HG03520 (cell line): Measurements from ENCODE around the gene XCL1.
"Not testable (repeated sequence)": the region's sequence is repeated elsewhere in the genome, so short reads cannot be mapped to it uniquely, and the experiment has no call there.

Source experiments
- ATAC-seq: cut with Tn5 transposase; IDR thresholded peaks from one replicate; pipeline ENCODE4 v1.9.1; 2021; ENCODE audit warnings: mild to moderate bottlenecking, moderate library complexity; ENCODE audit not compliant: unreplicated experiment

XCL1 gene

GRCh38 chr1:168576245-168576688 lies at the start of gene XCL1:
Gene XCL1 (plus strand): TSS chr1:168576605. CDS start chr1:168576638, 33 bp downstream.
- ATAC-seq: not testable (repeated sequence)

- no peak for ATAC-seq
These were observed 46.9 kb upstream of the XCL1 start for GRCh38 chr1:168529518-168529917.

DNA sequence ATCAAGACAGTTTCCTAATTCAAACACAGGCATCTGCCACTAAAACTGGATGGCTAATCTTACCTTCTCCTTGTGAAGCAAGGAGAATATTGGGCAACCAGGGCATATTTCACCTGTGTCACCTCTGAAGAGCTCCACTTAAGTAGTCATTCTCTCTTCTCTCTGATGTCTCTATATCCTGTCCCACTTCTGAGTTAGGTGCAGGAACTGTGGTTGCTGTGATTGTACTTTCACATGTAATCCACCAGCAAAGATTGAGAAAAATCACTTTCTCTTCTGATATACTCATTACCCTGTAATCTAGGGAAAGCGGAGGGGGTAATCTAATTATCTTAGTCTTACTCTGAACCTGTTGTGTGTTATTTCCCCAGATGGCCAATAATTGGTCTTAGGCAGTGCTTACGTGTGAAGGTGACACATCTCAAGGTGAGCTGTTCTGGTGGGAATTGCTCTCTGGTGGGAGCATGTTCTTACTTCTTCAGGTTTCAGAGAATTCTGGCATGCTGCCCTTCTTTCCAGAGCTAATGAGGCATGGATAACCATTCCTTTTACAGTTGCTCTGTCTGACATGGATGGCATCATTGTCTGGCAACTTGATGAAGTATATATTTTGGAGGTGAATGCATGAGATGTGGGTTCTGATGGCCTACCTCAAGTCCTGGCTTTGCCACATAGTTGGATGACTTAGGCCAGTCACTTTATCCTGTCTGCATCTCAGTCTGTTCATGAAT lies 44.6 kb upstream of the XCL1 start:
- ATAC-seq: no peak

GRCh38 chr1:168535536-168535935 lies 40.9 kb upstream of the XCL1 start:
- ATAC-seq: no peak

DNA sequence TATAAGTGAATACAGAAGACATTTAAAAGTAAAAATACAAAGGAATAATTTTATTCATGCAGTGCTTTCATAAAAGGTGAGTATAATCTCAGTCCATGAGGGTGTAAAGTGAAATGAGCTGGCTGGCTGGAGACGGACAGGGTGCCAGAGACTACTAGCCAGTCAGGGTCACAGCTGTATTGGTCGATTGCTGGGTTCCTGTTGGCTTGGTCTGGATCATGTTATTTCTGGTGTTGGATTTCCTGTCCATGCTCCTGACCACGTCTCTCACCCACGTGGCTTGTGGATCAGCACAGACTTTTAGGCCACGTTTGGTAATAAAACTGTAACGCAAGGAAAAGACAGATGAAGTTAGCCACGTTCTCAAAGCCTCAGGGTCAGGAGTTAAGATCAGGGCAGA lies 35.6 kb upstream of the XCL1 start:
- ATAC-seq: not testable (repeated sequence)

GRCh38 chr1:168542978-168543377 lies 33.4 kb upstream of the XCL1 start:
- not testable (repeated sequence) for ATAC-seq

- not testable (repeated sequence) for ATAC-seq
These were observed 32.4 kb upstream of the XCL1 start, which contains the start of gene XCL2 for GRCh38 chr1:168543840-168544498. Gene XCL2 (minus strand): TSS chr1:168543997. CDS start chr1:168543964, 33 bp downstream.

GRCh38 chr1:168545678-168546552 lies 30.5 kb upstream of the XCL1 start:
- not testable (repeated sequence) for ATAC-seq

DNA sequence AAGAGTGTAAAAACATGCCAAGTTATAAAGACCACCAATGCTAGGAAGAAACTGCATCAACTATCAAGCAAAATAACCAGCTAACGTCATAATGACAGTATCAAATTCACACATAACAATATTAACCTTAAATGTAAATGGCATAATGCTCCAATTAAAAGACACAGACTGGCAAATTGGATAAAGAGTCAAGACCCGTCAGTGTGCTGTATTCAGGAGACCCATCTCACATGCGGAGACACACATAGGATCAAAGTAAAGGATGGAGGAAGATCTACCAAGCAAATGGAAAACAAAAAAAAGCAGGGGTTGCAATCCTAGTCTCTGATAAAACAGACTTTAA lies 29.9 kb upstream of the XCL1 start:
- not testable (repeated sequence) for ATAC-seq

GRCh38 chr1:168550971-168551370 lies 25.4 kb upstream of the XCL1 start:
- no peak for ATAC-seq

GRCh38 chr1:168551688-168552087 lies 24.7 kb upstream of the XCL1 start:
- ATAC-seq: no peak

DNA sequence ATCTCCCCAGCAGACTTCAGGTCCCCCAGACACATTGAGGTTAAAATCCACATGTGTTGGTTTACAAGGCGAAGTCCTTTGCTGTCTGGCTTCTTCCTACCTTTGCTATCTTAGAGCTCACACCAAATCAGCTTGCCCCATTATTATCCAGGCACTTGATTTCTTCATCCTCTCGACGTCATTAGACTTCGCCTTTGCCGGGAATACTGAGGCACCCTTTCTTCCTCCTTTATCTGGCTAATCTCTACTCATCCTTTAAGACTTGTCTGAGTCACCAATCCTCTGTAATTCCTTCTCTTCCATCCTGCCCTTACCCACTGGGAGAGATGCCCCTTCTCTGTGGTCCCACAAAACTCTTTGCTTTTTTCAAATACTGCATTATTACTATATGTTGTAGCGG lies 23.4 kb upstream of the XCL1 start:
- ATAC-seq: no peak

DNA sequence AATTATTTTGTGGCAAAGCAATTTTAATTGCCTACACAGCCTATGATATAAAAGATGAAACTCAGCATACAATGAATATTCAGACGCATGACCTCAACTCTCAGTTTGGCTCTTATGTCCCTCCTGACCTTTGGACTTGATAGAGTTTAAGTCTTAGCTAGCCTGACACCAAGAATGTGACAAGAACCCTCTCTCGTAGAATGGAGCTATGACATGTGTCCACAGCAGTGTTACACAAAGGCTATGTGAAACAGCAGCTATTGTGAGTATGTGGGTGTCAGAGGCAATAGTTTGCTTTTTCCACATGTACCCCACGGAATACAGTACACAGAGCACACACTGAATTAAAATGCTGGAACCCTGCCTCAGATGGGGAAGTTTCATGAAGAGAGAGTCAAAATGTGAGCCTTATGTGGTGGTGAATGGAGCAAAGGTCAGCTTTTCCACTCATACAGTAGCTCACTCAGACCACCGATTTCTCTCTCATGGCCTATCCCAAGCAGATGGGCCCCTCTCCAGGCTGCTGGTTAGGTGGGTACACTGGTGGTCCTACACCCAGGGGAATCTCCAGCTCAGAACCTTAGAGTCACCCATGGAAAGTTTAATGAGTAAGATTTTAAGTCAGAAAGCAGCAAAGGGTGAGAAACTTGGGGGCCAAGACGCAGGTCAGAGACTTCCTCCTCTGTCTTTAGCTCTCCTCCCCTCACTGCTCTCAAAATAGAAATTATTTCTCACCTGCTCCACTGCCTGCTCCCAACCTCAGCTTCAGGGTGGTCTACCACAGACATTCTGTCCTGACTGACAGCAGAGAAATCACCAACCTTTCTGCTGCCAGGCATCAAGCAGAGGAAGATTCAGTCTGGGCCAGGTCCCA lies 22.5 kb upstream of the XCL1 start:
- no peak for ATAC-seq

DNA sequence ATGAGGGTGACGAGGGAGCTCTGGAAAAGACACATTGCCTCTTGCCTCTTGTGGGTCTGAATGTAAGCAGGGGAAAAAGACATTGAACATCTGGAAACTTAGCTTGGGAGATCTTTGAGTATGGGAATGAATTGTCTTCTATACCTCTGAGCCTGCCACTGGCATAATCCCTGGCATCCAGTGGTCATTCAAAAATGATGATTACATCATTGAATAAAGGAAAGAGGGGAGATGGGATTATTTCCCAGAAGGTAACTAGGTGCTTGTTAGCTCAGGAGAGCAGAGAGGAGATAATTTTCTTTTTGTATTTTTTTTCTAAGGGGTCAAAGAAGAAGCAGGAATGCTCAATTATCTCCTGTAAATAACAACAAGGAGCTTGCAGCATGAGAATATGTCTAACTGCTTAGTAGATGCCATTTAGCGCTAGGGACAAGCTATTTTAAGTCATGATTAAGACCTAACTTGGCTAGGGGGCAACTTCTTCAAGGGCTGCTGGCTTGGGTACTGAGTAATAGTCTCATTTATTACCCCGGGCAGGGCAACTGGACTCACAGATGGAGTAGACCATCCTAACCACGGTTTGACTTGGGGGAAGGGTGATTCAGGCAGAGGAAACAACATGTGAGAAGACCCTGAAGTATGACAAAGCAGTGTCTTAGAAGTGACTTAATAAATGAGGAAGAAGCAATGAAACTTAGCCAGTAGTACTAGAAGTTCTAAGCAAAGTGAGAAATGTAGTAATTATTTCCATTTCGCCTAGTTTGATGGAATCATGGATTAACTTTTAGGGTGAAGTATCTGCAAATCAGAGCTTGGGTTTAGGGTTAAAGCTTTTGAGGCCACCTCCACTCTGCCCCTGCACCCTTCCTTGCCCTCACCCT lies 21.6 kb upstream of the XCL1 start:
- no peak for ATAC-seq

DNA sequence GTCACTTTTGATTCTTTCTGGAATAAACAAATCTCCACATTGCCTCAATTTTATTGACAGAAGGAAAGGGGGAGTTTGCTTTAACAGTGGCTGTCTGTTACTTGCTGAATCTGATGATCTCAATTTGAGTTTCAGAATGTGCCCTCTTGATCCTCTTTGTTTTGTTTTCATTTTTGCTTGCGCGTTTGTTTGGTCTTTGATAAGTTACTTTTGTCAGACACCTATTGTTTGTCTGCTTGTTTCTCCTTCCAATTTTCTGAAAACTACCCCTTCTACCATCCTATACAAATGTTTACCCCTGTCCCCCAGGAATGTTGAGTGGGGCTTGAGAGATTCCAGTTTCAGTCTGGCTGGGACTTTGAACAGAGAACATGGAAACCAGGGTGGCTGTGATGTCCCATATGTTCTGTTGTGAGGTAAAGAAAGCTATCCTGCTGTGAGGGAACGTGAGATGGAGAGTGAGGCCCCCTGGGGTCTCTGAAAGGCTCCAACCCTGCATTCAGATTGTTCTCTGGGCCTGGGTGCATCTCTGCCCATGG lies 20.8 kb upstream of the XCL1 start:
- ATAC-seq: no peak

DNA sequence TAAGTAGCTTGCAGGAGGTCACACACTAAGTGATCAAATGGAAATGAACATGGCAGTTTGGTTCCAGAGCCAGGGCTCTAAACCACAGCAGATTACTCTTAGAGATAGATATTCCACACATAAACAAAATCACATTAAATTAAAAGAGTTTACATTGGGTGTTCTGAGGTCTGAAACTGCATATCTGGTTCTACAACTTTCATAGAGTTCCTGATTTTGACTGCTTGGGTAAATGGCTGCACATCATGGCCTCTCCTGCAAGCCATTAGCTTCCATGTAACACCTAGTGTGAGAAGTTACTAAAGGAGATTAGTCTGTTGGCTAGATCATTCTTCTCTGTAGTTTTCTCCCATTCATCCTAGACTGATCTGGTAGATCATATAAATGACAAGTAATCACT lies 19.8 kb upstream of the XCL1 start:
- no peak for ATAC-seq

- ATAC-seq: no peak
These were observed 16.0 kb upstream of the XCL1 start for GRCh38 chr1:168560370-168560769.

- no peak for ATAC-seq
These were observed 14.4 kb upstream of the XCL1 start for GRCh38 chr1:168561989-168562388.

GRCh38 chr1:168565825-168566224 lies 10.6 kb upstream of the XCL1 start:
- ATAC-seq: no peak
